Measurements from ENCODE around the gene FBN2.

- no peak for TF ChIP-seq PATZ1 (CRISPR knock-in tag; IDR thresholded peaks at IDR 0.05; ENCODE audit: borderline replicate concordance)
- TF ChIP-seq ZNF8 (CRISPR knock-in tag; IDR thresholded peaks at IDR 0.05): no peak
- TF ChIP-seq TSHZ2 (CRISPR knock-in tag; IDR thresholded peaks at IDR 0.05): no peak
- no peak for TF ChIP-seq BACH2 (CRISPR knock-in tag; IDR thresholded peaks at IDR 0.05; ENCODE audit: borderline replicate concordance)
- TF ChIP-seq SNAI2 (CRISPR knock-in tag; IDR thresholded peaks at IDR 0.05): no peak
- no peak for TF ChIP-seq ZFP3 (CRISPR knock-in tag; IDR thresholded peaks at IDR 0.05)
- TF ChIP-seq ZNF565 (CRISPR knock-in tag; conservative IDR thresholded peaks at IDR 0.05; ENCODE audit: low read depth): no peak
- no peak for TF ChIP-seq ARNTL (CRISPR knock-in tag; IDR thresholded peaks at IDR 0.05; ENCODE audit: borderline replicate concordance, low read depth)
- TF ChIP-seq RARB (CRISPR knock-in tag; IDR thresholded peaks at IDR 0.05): no peak
Measured at GRCh38 chr5:128274441-128274840, 263.6 kb downstream of the FBN2 start.

All from SK-N-SH treated with all-trans-retinoic acid at 6 μM for 48 hours (cell line).